ENCODE measurements around the gene EPS15.

The EPS15 gene

DNA sequence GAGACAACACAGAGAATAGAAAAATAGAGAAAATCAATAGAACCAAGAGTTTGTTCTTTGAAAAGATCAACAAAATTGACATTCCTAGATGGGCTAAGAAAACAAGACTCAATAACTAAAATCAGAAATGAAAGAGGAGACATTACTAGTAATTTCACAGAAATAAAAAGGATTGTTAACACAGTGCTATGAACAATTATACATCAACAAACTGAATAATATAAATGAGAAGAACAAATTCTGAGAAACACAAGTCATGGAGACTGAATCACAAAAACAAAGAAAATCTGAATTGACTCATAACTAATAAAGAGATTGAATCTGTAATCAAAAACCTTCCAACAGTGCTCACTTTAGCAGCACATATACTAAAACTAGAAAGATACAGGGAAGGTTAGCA, 137.1 kb downstream of the EPS15 start:
- Histone ChIP-seq H3K36me3 (peaks cover 5% of the 10 kb centered on the region; the same call in 1 of the 2 replicates), H3K27me3 (ENCODE audit: insufficient read depth, low read depth, severe bottlenecking) (no peaks in the 10 kb centered on the region), H3K9me3 (ENCODE audit: severe bottlenecking) (peaks cover 2% of the 10 kb centered on the region), H3K27ac (no peak overlapping the region), H3K4me3 (ENCODE audit: low read depth, low read length) (no peak overlapping the region)
- DNase-seq = no peak
- TF ChIP-seq, protein P1, sequence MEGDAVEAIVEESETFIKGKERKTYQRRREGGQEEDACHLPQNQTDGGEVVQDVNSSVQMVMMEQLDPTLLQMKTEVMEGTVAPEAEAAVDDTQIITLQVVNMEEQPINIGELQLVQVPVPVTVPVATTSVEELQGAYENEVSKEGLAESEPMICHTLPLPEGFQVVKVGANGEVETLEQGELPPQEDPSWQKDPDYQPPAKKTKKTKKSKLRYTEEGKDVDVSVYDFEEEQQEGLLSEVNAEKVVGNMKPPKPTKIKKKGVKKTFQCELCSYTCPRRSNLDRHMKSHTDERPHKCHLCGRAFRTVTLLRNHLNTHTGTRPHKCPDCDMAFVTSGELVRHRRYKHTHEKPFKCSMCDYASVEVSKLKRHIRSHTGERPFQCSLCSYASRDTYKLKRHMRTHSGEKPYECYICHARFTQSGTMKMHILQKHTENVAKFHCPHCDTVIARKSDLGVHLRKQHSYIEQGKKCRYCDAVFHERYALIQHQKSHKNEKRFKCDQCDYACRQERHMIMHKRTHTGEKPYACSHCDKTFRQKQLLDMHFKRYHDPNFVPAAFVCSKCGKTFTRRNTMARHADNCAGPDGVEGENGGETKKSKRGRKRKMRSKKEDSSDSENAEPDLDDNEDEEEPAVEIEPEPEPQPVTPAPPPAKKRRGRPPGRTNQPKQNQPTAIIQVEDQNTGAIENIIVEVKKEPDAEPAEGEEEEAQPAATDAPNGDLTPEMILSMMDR (IDR thresholded peaks at IDR 0.05; ENCODE audit: low read depth, low read length) = no peak

DNA sequence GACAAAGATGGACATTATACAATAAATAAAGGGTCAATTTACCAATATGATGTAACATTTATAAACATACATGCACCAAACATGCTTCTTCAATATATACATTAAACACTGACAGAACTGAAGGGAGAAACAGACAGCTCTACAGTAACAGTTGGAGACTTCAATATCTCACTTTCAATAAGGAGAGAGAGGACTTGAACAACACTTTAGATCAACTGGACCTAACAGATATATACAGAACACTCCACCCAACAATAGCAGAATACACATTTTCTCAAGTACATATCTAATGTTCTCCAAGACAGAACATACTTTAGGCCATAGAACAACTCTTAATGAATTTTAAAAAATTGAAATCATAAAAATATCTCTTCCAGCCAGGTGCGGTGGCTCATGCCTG, 138.1 kb downstream of the EPS15 start:
- DNase-seq = no peak
- Histone ChIP-seq H3K36me3 (peaks cover 5% of the 10 kb centered on the region; the same call in 1 of the 2 replicates), H3K27me3 (ENCODE audit: insufficient read depth, low read depth, severe bottlenecking) (no peaks in the 10 kb centered on the region), H3K27ac (no peak overlapping the region), H3K4me3 (ENCODE audit: low read depth, low read length) (no peak overlapping the region), H3K9me3 (ENCODE audit: severe bottlenecking) (peaks cover 2% of the 10 kb centered on the region)
- TF ChIP-seq, protein P1 (IDR thresholded peaks at IDR 0.05; ENCODE audit: low read depth, low read length) = no peak

DNA sequence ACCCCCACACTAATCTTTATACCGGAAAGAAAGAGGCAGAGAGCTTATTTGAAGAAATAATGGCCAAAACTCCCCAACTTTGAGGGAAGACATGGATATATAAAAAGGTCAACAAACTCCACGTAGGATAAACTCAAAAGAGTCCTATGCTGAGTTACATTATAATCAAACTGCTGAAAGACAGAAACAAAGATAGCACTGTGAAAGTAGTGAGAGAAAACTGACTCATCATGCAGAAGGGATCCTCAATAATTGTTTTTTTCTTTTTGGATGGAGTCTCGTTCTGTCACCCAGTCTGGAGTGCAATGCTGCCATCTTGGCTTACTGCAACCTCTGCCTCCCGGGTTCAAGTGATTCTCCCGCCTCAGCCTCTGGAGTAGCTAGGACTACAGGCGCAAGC, 140.2 kb downstream of the EPS15 start:
- H3K4me3 ChIP-seq (ENCODE audit: low read depth, low read length) = no peak overlapping the region
- DNase-seq = no peak
- H3K9me3 ChIP-seq (ENCODE audit: severe bottlenecking) = peaks cover 2% of the 10 kb centered on the region
- H3K36me3 ChIP-seq = peaks cover 5% of the 10 kb centered on the region; the same call in 1 of the 2 replicates
- H3K27ac ChIP-seq = no peak overlapping the region
- TF ChIP-seq, protein P1 (IDR thresholded peaks at IDR 0.05; ENCODE audit: low read depth, low read length) = no peak
- no peaks in the 10 kb centered on the region for H3K27me3 ChIP-seq (ENCODE audit: insufficient read depth, low read depth, severe bottlenecking)

DNA sequence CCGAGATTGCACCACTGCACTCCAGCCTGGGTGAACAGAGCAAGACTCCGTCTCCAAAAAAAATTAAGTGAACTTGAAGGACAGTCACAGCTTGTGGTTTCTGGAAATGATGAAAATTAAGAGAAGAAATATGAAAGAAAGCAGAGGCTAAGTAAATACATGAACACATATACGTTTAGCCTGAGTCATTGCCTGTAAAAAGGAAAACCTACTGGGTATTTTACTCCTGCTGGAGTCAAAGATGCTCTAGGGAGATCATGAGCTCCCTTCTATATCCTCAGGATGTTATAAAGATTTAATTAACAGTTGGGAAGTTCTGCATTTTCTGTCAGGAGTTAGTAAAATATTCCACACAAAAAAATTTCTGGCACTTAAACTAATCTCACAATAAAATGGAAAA, 145.2 kb downstream of the EPS15 start:
- TF ChIP-seq, protein P1 (IDR thresholded peaks at IDR 0.05; ENCODE audit: low read depth, low read length) = no peak
- Histone ChIP-seq H3K27ac (no peak overlapping the region), H3K4me3 (ENCODE audit: low read depth, low read length) (no peak overlapping the region), H3K27me3 (ENCODE audit: insufficient read depth, low read depth, severe bottlenecking) (no peaks in the 10 kb centered on the region), H3K9me3 (ENCODE audit: severe bottlenecking) (no peaks in the 10 kb centered on the region), H3K36me3 (peaks cover 5% of the 10 kb centered on the region)
- DNase-seq = no peak

DNA sequence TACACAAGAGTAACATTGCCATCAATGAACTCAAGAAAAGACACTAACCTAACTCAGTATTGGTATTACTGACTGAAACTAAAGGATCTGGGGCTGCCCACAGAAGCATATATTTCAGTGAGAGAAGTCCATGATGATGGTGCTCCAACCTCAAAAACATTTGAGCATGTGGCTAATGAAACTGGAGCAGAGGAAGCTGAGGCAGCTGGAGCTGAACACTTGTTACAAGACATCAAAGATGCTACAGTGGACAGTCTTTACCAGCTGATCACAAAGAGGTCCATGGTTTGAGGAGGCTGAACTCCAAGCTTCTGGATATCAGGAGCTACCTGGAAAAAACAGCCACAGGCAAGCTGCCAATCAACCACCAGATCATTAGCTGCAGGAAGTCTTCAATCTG, 146.5 kb downstream of the EPS15 start:
- TF ChIP-seq, protein P1 (IDR thresholded peaks at IDR 0.05; ENCODE audit: low read depth, low read length) = no peak
- H3K36me3 ChIP-seq = peaks cover 5% of the 10 kb centered on the region
- no peak overlapping the region for H3K27ac ChIP-seq
- no peaks in the 10 kb centered on the region for H3K9me3 ChIP-seq (ENCODE audit: severe bottlenecking)
- H3K4me3 ChIP-seq (ENCODE audit: low read depth, low read length) = no peak overlapping the region
- H3K27me3 ChIP-seq (ENCODE audit: insufficient read depth, low read depth, severe bottlenecking) = no peaks in the 10 kb centered on the region
- no peak for DNase-seq

DNA sequence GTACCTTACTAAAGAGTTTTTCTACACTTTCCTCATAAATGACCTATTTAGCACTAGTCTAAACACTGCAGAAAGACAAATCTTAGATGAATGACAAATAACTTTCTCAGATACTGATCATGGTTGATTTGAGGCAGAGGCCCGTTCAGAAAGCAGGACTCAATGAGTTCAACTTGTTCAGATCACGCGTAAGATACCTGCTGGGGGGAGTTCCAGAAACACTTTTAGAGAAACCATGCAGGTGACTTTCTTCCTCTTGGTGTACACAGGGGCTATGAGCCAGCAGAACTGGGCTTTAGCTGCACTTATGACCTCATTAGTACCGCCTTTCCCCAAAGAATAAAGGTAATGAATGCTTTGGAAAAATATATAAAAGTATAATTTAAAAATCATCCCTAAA, 149.9 kb downstream of the EPS15 start:
- Histone ChIP-seq H3K4me3 (ENCODE audit: low read depth, low read length) (no peak overlapping the region), H3K27ac (no peak overlapping the region), H3K36me3 (peaks cover 2% of the 10 kb centered on the region; the same call in 1 of the 2 replicates), H3K9me3 (ENCODE audit: severe bottlenecking) (no peaks in the 10 kb centered on the region), H3K27me3 (ENCODE audit: insufficient read depth, low read depth, severe bottlenecking) (no peaks in the 10 kb centered on the region)
- TF ChIP-seq, protein P1 (IDR thresholded peaks at IDR 0.05; ENCODE audit: low read depth, low read length) = no peak
- no peak for DNase-seq

Measured in WERI-Rb-1 (cell line).